HL-60 (cell line): ENCODE results near the gene OR51B5.

Source experiments
- DNase-seq, 2 experiments: peaks; one replicate each; pipeline ENCODE4 v3.0.0-alpha.2; 2010 to 2020; ENCODE audit warnings: low read depth in 1 of 2, low spot score in 1 of 2
- H3K27ac ChIP-seq: fragments of 250-450 bp; sonication (Bioruptor Pico); replicated peaks from 2 replicates; pipeline ENCODE4 v1.5.1; 2020; ENCODE audit warnings: mild to moderate bottlenecking, moderate library complexity
- H3K27me3 ChIP-seq: fragments of 250-450 bp; sonication (Bioruptor Pico); 2 replicates; pipeline ENCODE4 v1.5.1; 2021; ENCODE audit warnings: mild to moderate bottlenecking, moderate library complexity; ENCODE audit not compliant: insufficient read depth, poor library complexity, severe bottlenecking
- H3K4me3 ChIP-seq: replicated peaks from 2 replicates; pipeline ENCODE4 v1.5.1; 2011; ENCODE audit warnings: mild to moderate bottlenecking, control low read depth, low read length; ENCODE audit not compliant: insufficient read depth
- CTCF ChIP-seq: IDR thresholded peaks from one replicate; pipeline ENCODE4 v1.5.1; 2011; ENCODE audit warnings: low read length, control low read depth, inconsistent platforms; ENCODE audit not compliant: insufficient read depth
- GABPA ChIP-seq: IDR thresholded peaks from 2 replicates; pipeline ENCODE4 v1.6.1; 2012; ENCODE audit warnings: low read depth
- POLR2AphosphoS5 ChIP-seq: IDR thresholded peaks from 2 replicates; pipeline ENCODE4 v1.6.1; 2012; ENCODE audit warnings: low read depth
- REST ChIP-seq: IDR thresholded peaks from 2 replicates; pipeline ENCODE4 v1.6.1; 2012; ENCODE audit warnings: low read depth; ENCODE audit not compliant: insufficient replicate concordance
- SPI1 ChIP-seq: IDR thresholded peaks from 2 replicates; pipeline ENCODE4 v1.6.1; 2012; ENCODE audit warnings: low read depth, mild to moderate bottlenecking, borderline replicate concordance

The OR51B5 gene

GRCh38 chr11:5383576-5383975 is 40.3 kb upstream of the OR51B5 start, which contains the start of gene OR51M1:
Gene OR51M1, plus strand, starts transcription at chr11:5383812. Its CDS starts 5,587 bp downstream, at chr11:5389399.
- Histone ChIP-seq H3K4me3 (no peak within 1 kb of the TSS), H3K27me3 (no peaks in the 10 kb centered on the region), H3K27ac (no peak within 1 kb of the TSS)
- DNase-seq = no peak
- TF ChIP-seq SPI1 (no peak), CTCF (no peak), GABPA (no peak), POLR2AphosphoS5 (no peak), REST (no peak)

GRCh38 chr11:5380740-5381342 is 37.5 kb upstream of the OR51B5 start:
- Histone ChIP-seq H3K4me3 (no peak overlapping the region), H3K27ac (no peak overlapping the region), H3K27me3 (no peaks in the 10 kb centered on the region)
- DNase-seq = peak; percentile 15 to 41
- peak; percentile 62 for TF ChIP-seq CTCF
- TF ChIP-seq REST = no peak

GRCh38 chr11:5369789-5370188 is 26.5 kb upstream of the OR51B5 start:
- Histone ChIP-seq H3K27me3 (no peaks in the 10 kb centered on the region), H3K27ac (no peak overlapping the region), H3K4me3 (no peak overlapping the region)
- TF ChIP-seq CTCF = no peak
- no peak for TF ChIP-seq SPI1
- TF ChIP-seq REST = no peak
- DNase-seq = no peak
